ENCODE data around the gene VGLL1. TPM values are rescaled to one million over a fixed set of nuclear protein-coding genes. Genes with fewer than 3 reads are reported as not detected.

The VGLL1 gene
- total RNA-seq, 1 experiment from 2014 or later, result not detected

GRCh38 chrX:136488706-136489105 is 43.3 kb upstream of the VGLL1 start:
- Histone ChIP-seq H3K27me3 (ENCODE audit: control insufficient read depth, insufficient read depth, low read length) (peaks cover 38% of the 10 kb centered on the region), H3K27ac (ENCODE audit: low read length) (no peak overlapping the region), H3K36me3 (ENCODE audit: control insufficient read depth, insufficient read depth, low read length) (no peaks in the 10 kb centered on the region), H3K9me3 (ENCODE audit: control insufficient read depth, insufficient read depth, low read depth, low read length) (no peaks in the 10 kb centered on the region), H3K4me3 (ENCODE audit: low read depth in 2 of 2, low read length in 2 of 2) (no peak overlapping the region), H3K4me1 (ENCODE audit: control insufficient read depth, insufficient read depth, low read length) (no peaks in the 10 kb centered on the region)
- TF ChIP-seq TCF7L2 (IDR thresholded peaks at IDR 0.05; ENCODE audit: low read depth, low read length) (no peak), POLR2AphosphoS5 (IDR thresholded peaks at IDR 0.05; ENCODE audit: low read depth, low read length) (no peak), CTCF (IDR thresholded peaks at IDR 0.05) (peak; percentile 19; the same call in 1 of the 2 replicates)
- in situ Hi-C loops (cut with HindIII; ENCODE audit: low pct_unique_long_range_greater_than_20kb, low sequenced_read_pairs), result no loop called here
- intact Hi-C loops (cut with micrococcal nuclease; ENCODE audit: unreplicated experiment), result loop anchor here (10.0 kb wide), 1 partner anchor 214 kb away; no protein-coding TSS in a partner anchor
- BruUV-seq (replicated peaks), result no TSS peak
- POLR2A ChIA-PET, result no interaction called here
- ATAC-seq (no peak), DNase-seq (ENCODE audit: low read depth, low spot score) (no peak)
- CTCF ChIA-PET, result no interaction called here

GRCh38 chrX:136491832-136492231 is 40.2 kb upstream of the VGLL1 start:
- no TSS peak for BruUV-seq (replicated peaks)
- ATAC-seq, result no peak
- no peaks in the 10 kb centered on the region for H3K9me3 ChIP-seq (ENCODE audit: control insufficient read depth, insufficient read depth, low read depth, low read length)
- no peak overlapping the region for H3K4me3 ChIP-seq (ENCODE audit: low read depth in 2 of 2, low read length in 2 of 2)
- in situ Hi-C loops (cut with HindIII; ENCODE audit: low pct_unique_long_range_greater_than_20kb, low sequenced_read_pairs) (no loop called here), intact Hi-C loops (cut with micrococcal nuclease; ENCODE audit: unreplicated experiment) (no loop called here)
- ChIA-PET CTCF (interaction anchor here (0.5 to 0.7 kb wide), 4 partner anchors 23 to 235 kb away, joined by 4 to 14 read pairs (median 7); no protein-coding TSS in a partner anchor), POLR2A (interaction anchor here (0.6 kb wide), 1 partner anchor 66 kb away, joined by 8 read pairs; no protein-coding TSS in a partner anchor)
- no peak overlapping the region for H3K27ac ChIP-seq (ENCODE audit: low read length)
- no peaks in the 10 kb centered on the region for H3K36me3 ChIP-seq (ENCODE audit: control insufficient read depth, insufficient read depth, low read length)
- no peak for TF ChIP-seq POLR2AphosphoS5 (IDR thresholded peaks at IDR 0.05; ENCODE audit: low read depth, low read length)
- TF ChIP-seq CTCF (IDR thresholded peaks at IDR 0.05), result peak; percentile 30; the same call in 1 of the 2 replicates
- DNase-seq (ENCODE audit: low read depth, low spot score), result no peak
- H3K27me3 ChIP-seq (ENCODE audit: control insufficient read depth, insufficient read depth, low read length), result peaks cover 29% of the 10 kb centered on the region
- peaks cover 6% of the 10 kb centered on the region; the same call in 1 of the 2 replicates for H3K4me1 ChIP-seq (ENCODE audit: control insufficient read depth, insufficient read depth, low read length)

GRCh38 chrX:136493011-136493410 is 39.0 kb upstream of the VGLL1 start:
- Histone ChIP-seq H3K36me3 (ENCODE audit: control insufficient read depth, insufficient read depth, low read length) (no peaks in the 10 kb centered on the region; the same call in 1 of the 2 replicates), H3K9me3 (ENCODE audit: control insufficient read depth, insufficient read depth, low read depth, low read length) (no peaks in the 10 kb centered on the region), H3K4me3 (ENCODE audit: low read depth in 2 of 2, low read length in 2 of 2) (no peak overlapping the region), H3K27ac (ENCODE audit: low read length) (no peak overlapping the region), H3K4me1 (ENCODE audit: control insufficient read depth, insufficient read depth, low read length) (peaks cover 6% of the 10 kb centered on the region; the same call in 1 of the 2 replicates), H3K27me3 (ENCODE audit: control insufficient read depth, insufficient read depth, low read length) (peaks cover 28% of the 10 kb centered on the region)
- no peak for ATAC-seq
- CTCF ChIA-PET, result no interaction called here
- intact Hi-C loops (cut with micrococcal nuclease; ENCODE audit: unreplicated experiment), result no loop called here
- POLR2A ChIA-PET, result no interaction called here
- in situ Hi-C loops (cut with HindIII; ENCODE audit: low pct_unique_long_range_greater_than_20kb, low sequenced_read_pairs), result no loop called here
- no peak for DNase-seq (ENCODE audit: low read depth, low spot score)
- TF ChIP-seq CTCF (IDR thresholded peaks at IDR 0.05) (no peak), REST (IDR thresholded peaks at IDR 0.05; ENCODE audit: insufficient read depth in 1 of 2, low read depth in 2 of 2, low read length in 1 of 2) (no peak), SIN3A (IDR thresholded peaks at IDR 0.05; ENCODE audit: borderline replicate concordance, insufficient read depth, low read depth, low read length) (no peak), POLR2AphosphoS5 (IDR thresholded peaks at IDR 0.05; ENCODE audit: low read depth, low read length) (no peak), TCF7L2 (IDR thresholded peaks at IDR 0.05; ENCODE audit: low read depth, low read length) (no peak)
- no TSS peak for BruUV-seq (replicated peaks)
